T-cell (primary cell): ENCODE results near the gene SH3GLB1. TPM values are rescaled to one million over a fixed set of nuclear protein-coding genes. Genes with fewer than 3 reads are reported as not detected.

Experiments used
- ATAC-seq, 4 experiments: fragments of 200-7000 bp in 3 of 4; fragments of 150-1000 bp in 1 of 4; cut with Tn5 transposase; replicated peaks in 1 of 4; 1 replicate in 3 of 4; 2 replicates in 1 of 4; pipeline ENCODE4 v1.10.0; 2021; ENCODE audit warnings: moderate library complexity in 3 of 4, mild to moderate bottlenecking in 2 of 4, moderate number of reproducible peaks in 1 of 4
- CTCF ChIA-PET, 2 donors: fragments of 300-600 bp; sonication (Branson Sonifier 250); formaldehyde crosslinking; loops; one replicate each; lab custom pipeline; 2022; ENCODE audit warnings: antibody characterized with exemption in 2 of 2; lab: Charles Lee
- POLR2A ChIA-PET, 2 donors: fragments of 300-600 bp; sonication (Branson Sonifier 250); formaldehyde crosslinking; loops; one replicate each; lab custom pipeline; 2022; ENCODE audit warnings: antibody characterized with exemption in 2 of 2; lab: Charles Lee
- DNase-seq, 35 experiments: peaks; one replicate each; pipeline versions ENCODE4 v3.0.0 to v3.0.0-alpha.2; 2013 to 2023
- H3K27ac ChIP-seq: one replicate; pipeline ENCODE4 v1.5.1; 2013; ENCODE audit warnings: low read length
- H3K27me3 ChIP-seq, 2 experiments: replicated peaks in 1 of 2; 1 replicate in 1 of 2; 2 replicates in 1 of 2; pipeline versions ENCODE4 v1.6.1 to v1.7.0; 2013; ENCODE audit warnings: low read length in 1 of 2, mixed read lengths in 1 of 2; ENCODE audit not compliant: control insufficient read depth in 2 of 2, insufficient read depth in 2 of 2; ENCODE audit errors: extremely low read depth in 1 of 2
- H3K36me3 ChIP-seq, 2 donors: 1 replicate in 1 of 2; 2 replicates in 1 of 2; pipeline versions ENCODE4 v1.6.1 to v1.7.0; 2013; ENCODE audit warnings: low read length in 1 of 2; ENCODE audit not compliant: control insufficient read depth in 2 of 2, insufficient read depth in 1 of 2; ENCODE audit errors: extremely low read depth in 1 of 2
- H3K4me1 ChIP-seq, 2 experiments: 1 replicate in 1 of 2; 2 replicates in 1 of 2; pipeline versions ENCODE4 v1.6.1 to v1.7.0; 2013; ENCODE audit warnings: low read length in 2 of 2, mixed read lengths in 1 of 2; ENCODE audit not compliant: insufficient read depth in 2 of 2, control insufficient read depth in 1 of 2; ENCODE audit errors: extremely low read depth in 1 of 2
- H3K4me3 ChIP-seq, 2 donors: 1 replicate in 1 of 2; 2 replicates in 1 of 2; pipeline versions ENCODE4 v1.5.1 to v1.7.0; 2013; ENCODE audit warnings: mild to moderate bottlenecking in 2 of 2, low read length in 1 of 2, moderate library complexity in 1 of 2; ENCODE audit not compliant: control insufficient read depth in 1 of 2; ENCODE audit errors: extremely low read depth in 1 of 2
- H3K9me3 ChIP-seq: 2 replicates; pipeline ENCODE4 v1.7.0; 2013
- H3K27ac Mint-ChIP-seq, 2 donors: one replicate each; pipeline ENCODE4 v1.8.0; 2020 to 2021; ENCODE audit warnings: mild to moderate bottlenecking in 2 of 2, mixed read lengths in 2 of 2
- H3K27me3 Mint-ChIP-seq, 2 donors: one replicate each; pipeline ENCODE4 v1.8.0; 2021 to 2022; ENCODE audit warnings: mixed read lengths in 2 of 2
- H3K36me3 Mint-ChIP-seq: one replicate; pipeline ENCODE4 v1.8.0; 2021; ENCODE audit warnings: mixed read lengths
- H3K4me1 Mint-ChIP-seq, 3 donors: one replicate each; pipeline ENCODE4 v1.8.0; 2020 to 2022; ENCODE audit warnings: mixed read lengths in 3 of 3, mild to moderate bottlenecking in 1 of 3
- H3K4me3 Mint-ChIP-seq, 3 donors: one replicate each; pipeline ENCODE4 v1.8.0; 2020 to 2022; ENCODE audit warnings: mild to moderate bottlenecking in 3 of 3, mixed read lengths in 3 of 3, moderate library complexity in 3 of 3
- H3K9me3 Mint-ChIP-seq, 3 donors: one replicate each; pipeline ENCODE4 v1.8.0; 2020 to 2022; ENCODE audit warnings: mixed read lengths in 3 of 3
- WGBS: methylation state at CpG from one replicate; pipeline ENCODE4 v1.1.5; 2013; ENCODE audit warnings: missing lambda C conversion rate; ENCODE audit not compliant: insufficient coverage; 5-methylcytosine and 5-hydroxymethylcytosine counted together
- total RNA-seq, 35 experiments: library from RNA in 6 of 35; stranded (reverse) in 6 of 35; fragments of 120-200 nt in 1 of 35; gene quantifications; one replicate each; pipeline versions ENCODE4 v1.2.1 to v1.2.4 and lab custom pipeline; 2013 to 2026

SH3GLB1 gene
- total RNA-seq, 5 donors from 2014 or later (not counting 1 experiment from before 2014, with no cell fraction given), result 42.2 to 48.0 (median 45.8) TPM

- no peak overlapping the region for H3K4me3 Mint-ChIP-seq
- H3K4me3 ChIP-seq, result no peak overlapping the region
- peaks cover 0 to 5% of the 10 kb centered on the region in 2 experiments for H3K27me3 ChIP-seq
- DNase-seq (no peak), ATAC-seq (no peak)
- peaks cover 0 to 9% of the 10 kb centered on the region in 2 donors for H3K27me3 Mint-ChIP-seq
- no peak overlapping the region for H3K27ac Mint-ChIP-seq
- H3K4me1 ChIP-seq, result no peaks in the 10 kb centered on the region
- H3K27ac ChIP-seq, result no peak overlapping the region
- H3K36me3 Mint-ChIP-seq, result no peaks in the 10 kb centered on the region
- peaks cover 0 to 9% (median 4%) of the 10 kb centered on the region in 3 donors for H3K9me3 Mint-ChIP-seq
- H3K9me3 ChIP-seq, result no peaks in the 10 kb centered on the region
- ChIA-PET POLR2A (no interaction called here), CTCF (interaction anchor here in 1 of 2 donors (0.6 kb wide), 1 partner anchor 234 kb away, joined by 4 read pairs; no protein-coding TSS in a partner anchor)
- H3K36me3 ChIP-seq, result no peaks in the 10 kb centered on the region
- H3K4me1 Mint-ChIP-seq, result peaks cover 1 to 6% (median 5%) of the 10 kb centered on the region in 3 donors
These were observed 64.2 kb downstream of the SH3GLB1 start for GRCh38 chr1:86768554-86768953.

- Histone ChIP-seq H3K4me1 (peaks cover 1 to 2% of the 10 kb centered on the region in 2 experiments), H3K9me3 (no peaks in the 10 kb centered on the region), H3K27me3 (peaks cover 0 to 2% of the 10 kb centered on the region in 2 experiments), H3K4me3 (no peak overlapping the region), H3K27ac (no peak overlapping the region), H3K36me3 (no peaks in the 10 kb centered on the region)
- no peak overlapping the region for H3K4me3 Mint-ChIP-seq
- ATAC-seq (no peak), DNase-seq (no peak)
- ChIA-PET CTCF (no interaction called here), POLR2A (no interaction called here)
- H3K36me3 Mint-ChIP-seq, result no peaks in the 10 kb centered on the region
- WGBS, result 100% methylated on average over 1 of the region's 4 CpGs
- H3K4me1 Mint-ChIP-seq, result peaks cover 6 to 11% (median 11%) of the 10 kb centered on the region in 3 donors
- peaks cover 0 to 9% (median 4%) of the 10 kb centered on the region in 3 donors for H3K9me3 Mint-ChIP-seq
- H3K27ac Mint-ChIP-seq, result no peak overlapping the region
- peaks cover 0 to 9% of the 10 kb centered on the region in 2 donors for H3K27me3 Mint-ChIP-seq
These were observed 64.7 kb downstream of the SH3GLB1 start for GRCh38 chr1:86769065-86769464.

GRCh38 chr1:86773341-86774288, 69.2 kb downstream of the SH3GLB1 start:
- Mint-ChIP-seq H3K27me3 (no peaks in the 10 kb centered on the region), H3K9me3 (no peaks in the 10 kb centered on the region), H3K4me3 (peak overlapping the region in 1 of 3 donors; percentile 5), H3K27ac (no peak overlapping the region), H3K36me3 (no peaks in the 10 kb centered on the region), H3K4me1 (peaks cover 9 to 14% (median 14%) of the 10 kb centered on the region in 3 donors)
- CTCF ChIA-PET, result no interaction called here
- H3K27me3 ChIP-seq, result no peaks in the 10 kb centered on the region
- no peaks in the 10 kb centered on the region for H3K9me3 ChIP-seq
- DNase-seq, result no peak
- peaks cover 2 to 4% of the 10 kb centered on the region in 2 experiments for H3K4me1 ChIP-seq
- ATAC-seq, result no peak
- H3K4me3 ChIP-seq, result no peak overlapping the region
- H3K27ac ChIP-seq, result no peak overlapping the region
- WGBS, result 80% methylated on average over 1 of the region's 5 CpGs
- H3K36me3 ChIP-seq, result no peaks in the 10 kb centered on the region
- POLR2A ChIA-PET, result no interaction called here

GRCh38 chr1:86774305-86775295, 70.2 kb downstream of the SH3GLB1 start:
- ChIA-PET POLR2A (no interaction called here), CTCF (no interaction called here)
- Mint-ChIP-seq H3K4me1 (peaks cover 9 to 14% (median 14%) of the 10 kb centered on the region in 3 donors), H3K27ac (no peak overlapping the region), H3K27me3 (no peaks in the 10 kb centered on the region), H3K4me3 (peak overlapping the region in 1 of 3 donors; percentile 5), H3K36me3 (no peaks in the 10 kb centered on the region), H3K9me3 (no peaks in the 10 kb centered on the region)
- no peak overlapping the region for H3K27ac ChIP-seq
- H3K4me1 ChIP-seq, result peaks cover 2 to 4% of the 10 kb centered on the region in 2 experiments
- ATAC-seq (peak; percentile 48 to 60 (median 58)), DNase-seq (peak in 21 of 35 experiments; percentile 1 to 46 (median 14))
- H3K27me3 ChIP-seq, result no peaks in the 10 kb centered on the region
- no peaks in the 10 kb centered on the region for H3K36me3 ChIP-seq
- no peaks in the 10 kb centered on the region for H3K9me3 ChIP-seq
- no peak overlapping the region for H3K4me3 ChIP-seq
- WGBS, result 40% methylated on average over 1 of the region's 11 CpGs

GRCh38 chr1:86775395-86775794, 71.0 kb downstream of the SH3GLB1 start:
- Histone ChIP-seq H3K36me3 (no peaks in the 10 kb centered on the region), H3K27ac (no peak overlapping the region), H3K9me3 (no peaks in the 10 kb centered on the region), H3K27me3 (no peaks in the 10 kb centered on the region), H3K4me3 (no peak overlapping the region), H3K4me1 (peaks cover 2 to 4% of the 10 kb centered on the region in 2 experiments)
- Mint-ChIP-seq H3K27ac (no peak overlapping the region), H3K4me1 (peaks cover 9 to 14% (median 14%) of the 10 kb centered on the region in 3 donors), H3K36me3 (no peaks in the 10 kb centered on the region), H3K9me3 (no peaks in the 10 kb centered on the region), H3K27me3 (no peaks in the 10 kb centered on the region), H3K4me3 (no peak overlapping the region)
- ChIA-PET CTCF (no interaction called here), POLR2A (no interaction called here)
- no peak for DNase-seq
- no peak for ATAC-seq
- WGBS, result 50% methylated on average over 1 of the region's 1 CpG

GRCh38 chr1:86776108-86776507, 71.7 kb downstream of the SH3GLB1 start:
- Mint-ChIP-seq H3K4me1 (peaks cover 9 to 14% (median 14%) of the 10 kb centered on the region in 3 donors), H3K9me3 (no peaks in the 10 kb centered on the region), H3K27me3 (peaks cover 0 to 3% of the 10 kb centered on the region in 2 donors), H3K27ac (no peak overlapping the region), H3K36me3 (no peaks in the 10 kb centered on the region), H3K4me3 (no peak overlapping the region)
- DNase-seq (no peak), ATAC-seq (no peak)
- H3K27me3 ChIP-seq, result no peaks in the 10 kb centered on the region
- peaks cover 2 to 4% of the 10 kb centered on the region in 2 experiments for H3K4me1 ChIP-seq
- no peak overlapping the region for H3K27ac ChIP-seq
- WGBS, result no CpG with 5 or more reads among the region's 2 CpGs
- H3K4me3 ChIP-seq, result no peak overlapping the region
- H3K9me3 ChIP-seq, result no peaks in the 10 kb centered on the region
- no peaks in the 10 kb centered on the region for H3K36me3 ChIP-seq
- POLR2A ChIA-PET, result no interaction called here
- CTCF ChIA-PET, result interaction anchor here in 1 of 2 donors (0.6 kb wide), 1 partner anchor 43 kb away, joined by 3 read pairs; no protein-coding TSS in a partner anchor
